GM21737 (cell line): ENCODE measurements around the gene CTRB2.
"Not testable (repeated sequence)": the region's sequence is repeated elsewhere in the genome, so short reads cannot be mapped to it uniquely, and the experiment has no call there.

Source experiments
- ATAC-seq: cut with Tn5 transposase; IDR thresholded peaks from one replicate; pipeline ENCODE4 v1.9.1; 2021; ENCODE audit warnings: mild to moderate bottlenecking, moderate library complexity; ENCODE audit not compliant: unreplicated experiment

Gene CTRB2

DNA sequence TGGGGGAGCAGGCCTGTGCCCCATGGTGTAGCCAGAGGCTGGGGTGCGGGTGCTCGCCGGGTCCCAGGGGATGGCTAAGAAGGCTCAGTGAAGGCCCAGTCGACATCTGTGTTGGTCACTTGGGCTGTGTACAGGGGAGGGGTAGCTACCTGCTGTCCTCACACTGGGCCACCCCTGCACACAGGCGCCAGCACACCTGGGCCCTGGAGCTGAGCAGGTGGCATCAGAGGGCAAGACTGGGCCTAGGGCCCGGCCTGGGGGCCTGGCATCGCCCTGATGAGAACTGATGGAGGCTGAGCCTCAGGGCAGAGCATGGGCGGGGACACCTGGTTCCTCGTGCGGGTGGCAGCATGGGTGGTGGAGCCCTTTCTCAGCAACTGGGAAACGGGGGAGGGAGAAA, 870 bp upstream of the CTRB2 start:
- ATAC-seq: no peak

DNA sequence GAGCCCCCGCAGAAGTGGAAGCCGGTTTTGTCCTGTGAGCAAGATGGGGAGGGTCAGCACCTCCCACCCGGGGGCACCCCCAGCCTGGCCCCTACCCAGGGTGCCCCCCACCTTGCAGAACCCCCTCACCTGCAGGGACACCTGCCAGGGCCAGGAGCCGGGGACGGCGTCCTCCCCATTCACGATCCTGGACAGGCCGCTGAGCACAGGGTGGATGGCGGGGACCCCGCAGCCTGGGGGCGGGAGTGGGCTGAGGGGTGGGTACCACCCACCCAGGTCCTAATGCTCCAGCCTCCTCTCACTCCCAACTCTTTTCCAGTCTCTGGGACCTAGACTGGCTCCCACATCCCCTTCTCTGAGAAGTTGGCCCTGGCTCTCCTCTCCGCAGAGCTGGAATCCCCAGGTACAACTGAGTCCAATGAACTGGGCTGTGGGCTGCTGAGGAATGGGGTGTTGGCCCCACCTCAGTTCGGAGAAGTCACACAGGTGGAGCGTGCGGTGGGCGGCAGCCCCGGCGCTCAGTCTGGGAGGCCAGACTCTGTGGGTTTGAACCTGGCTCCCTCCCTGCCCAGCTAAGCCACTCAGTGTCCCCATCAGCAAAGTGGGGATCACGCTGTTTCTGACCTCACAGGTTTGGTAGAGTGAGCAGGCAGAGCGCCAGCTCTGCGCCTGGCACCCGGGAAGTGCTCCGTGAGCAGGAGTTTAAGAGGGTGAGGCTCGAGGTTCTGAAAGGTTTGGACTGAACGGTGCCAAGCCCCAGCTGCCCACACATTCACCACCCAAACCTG, 806 bp downstream of the CTRB2 start:
- not testable (repeated sequence) for ATAC-seq

DNA sequence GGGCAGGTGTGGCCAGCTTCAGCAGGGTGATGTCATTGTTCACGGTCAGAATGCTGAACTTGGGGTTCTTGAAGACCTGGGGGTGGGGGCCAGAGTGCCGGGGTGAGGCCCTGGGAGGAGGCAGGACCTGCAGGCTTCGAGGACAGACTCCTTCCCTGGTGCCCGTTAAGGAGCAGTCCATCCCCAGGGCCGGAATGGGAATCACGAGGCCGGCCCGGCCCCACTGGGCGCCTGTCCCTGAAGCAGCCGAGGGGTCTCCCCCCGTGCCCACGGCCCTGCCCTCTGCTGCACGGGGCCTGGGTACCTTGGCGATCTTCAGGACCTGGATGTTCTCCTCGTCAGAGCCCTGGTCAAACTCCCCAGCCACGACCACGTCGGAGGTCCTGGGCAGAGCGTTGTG, 1.5 kb downstream of the CTRB2 start:
- not testable (repeated sequence) for ATAC-seq

DNA sequence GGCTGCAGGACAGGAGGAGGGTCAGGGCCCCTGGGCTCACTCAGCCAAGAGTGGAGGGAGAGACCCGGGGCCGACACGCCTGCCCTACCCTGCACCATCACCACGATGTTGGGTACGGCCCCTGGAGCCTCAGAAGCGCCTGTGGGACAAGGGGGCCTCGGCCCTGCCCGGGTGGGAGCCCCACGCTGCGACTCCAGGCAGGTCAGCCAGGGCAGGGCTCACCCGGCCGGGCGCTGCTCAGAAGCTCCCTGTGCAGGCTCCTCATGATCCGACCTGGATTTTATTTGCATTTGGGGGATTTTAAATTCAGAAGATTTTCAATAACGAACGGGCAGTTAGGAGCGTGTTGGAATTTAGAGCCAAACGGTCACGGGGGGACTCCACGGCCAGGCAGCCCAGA, 2.1 kb downstream of the CTRB2 start:
- ATAC-seq: not testable (repeated sequence)

DNA sequence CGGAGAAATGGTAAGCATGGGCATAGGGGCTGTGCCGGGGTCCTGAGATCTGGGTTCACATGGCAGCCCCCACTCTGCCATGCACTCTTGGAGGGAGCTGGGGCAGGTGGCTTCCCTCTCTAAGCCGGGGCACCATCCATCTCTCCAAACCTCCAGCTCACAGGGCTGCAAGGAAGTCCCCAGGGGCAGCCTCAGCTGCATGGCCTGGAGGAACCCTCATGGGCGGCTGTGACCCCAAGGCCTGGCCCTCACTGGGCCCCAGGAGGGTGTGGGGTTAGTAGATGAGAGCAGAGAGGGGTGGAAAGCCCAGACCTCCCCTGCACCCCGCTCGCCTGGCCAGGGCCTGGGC, 2.6 kb downstream of the CTRB2 start:
- ATAC-seq: no peak

DNA sequence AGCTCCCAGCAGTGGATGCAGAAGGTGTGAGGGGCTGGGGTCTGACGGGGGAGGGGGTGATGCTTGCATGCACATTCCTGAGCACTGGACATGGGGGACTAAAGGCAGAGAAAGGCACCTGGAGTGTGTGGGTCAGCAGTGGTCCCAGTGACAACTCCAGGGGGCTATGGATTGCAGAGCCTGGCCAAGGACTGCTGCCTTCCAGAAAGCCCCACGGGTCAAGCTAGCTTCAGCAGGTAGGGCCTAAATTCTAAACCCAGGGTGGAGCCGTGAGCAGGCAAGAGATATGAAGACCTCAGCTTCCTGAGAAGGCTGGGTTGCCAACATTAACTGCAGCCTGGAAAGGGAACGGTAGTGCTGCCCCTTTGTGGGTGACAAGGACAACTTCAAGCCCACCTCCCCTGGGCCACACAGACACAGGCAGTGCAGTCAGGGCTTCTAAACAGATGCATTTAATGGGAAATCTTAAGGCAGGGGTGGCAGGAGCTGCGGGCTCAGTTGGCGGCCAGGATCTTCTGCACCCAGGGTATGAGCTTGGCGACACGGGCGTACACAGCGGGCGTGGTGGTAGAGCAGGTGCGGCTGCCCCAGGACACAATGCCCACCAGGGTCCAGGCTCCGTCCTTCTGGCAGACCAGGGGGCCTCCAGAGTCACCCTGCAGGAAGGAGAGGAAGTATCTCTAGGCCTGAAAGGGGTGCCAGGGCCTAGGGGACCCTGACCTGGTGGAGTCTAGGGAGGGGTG, 3.1 kb downstream of the CTRB2 start:
- no peak for ATAC-seq

DNA sequence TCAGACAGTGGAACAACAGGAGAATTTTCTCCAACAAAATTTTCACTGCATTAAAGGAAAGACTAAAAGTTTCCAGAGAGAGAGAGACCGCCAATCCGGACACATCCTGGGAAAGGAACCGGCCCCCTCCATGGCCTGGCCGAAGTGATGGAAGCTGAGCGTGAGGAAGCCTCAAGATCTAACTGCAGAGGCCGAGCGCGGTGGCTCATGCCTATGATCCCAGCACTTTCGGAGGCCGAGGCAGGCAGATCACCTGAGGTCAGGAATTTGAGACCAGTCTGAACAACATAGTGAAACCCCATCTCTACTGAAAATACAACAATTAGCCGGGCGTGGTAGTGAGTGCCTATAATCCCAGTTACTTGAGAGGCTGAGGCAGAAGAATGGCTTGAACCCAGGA, 3.9 kb downstream of the CTRB2 start:
- ATAC-seq: no peak

DNA sequence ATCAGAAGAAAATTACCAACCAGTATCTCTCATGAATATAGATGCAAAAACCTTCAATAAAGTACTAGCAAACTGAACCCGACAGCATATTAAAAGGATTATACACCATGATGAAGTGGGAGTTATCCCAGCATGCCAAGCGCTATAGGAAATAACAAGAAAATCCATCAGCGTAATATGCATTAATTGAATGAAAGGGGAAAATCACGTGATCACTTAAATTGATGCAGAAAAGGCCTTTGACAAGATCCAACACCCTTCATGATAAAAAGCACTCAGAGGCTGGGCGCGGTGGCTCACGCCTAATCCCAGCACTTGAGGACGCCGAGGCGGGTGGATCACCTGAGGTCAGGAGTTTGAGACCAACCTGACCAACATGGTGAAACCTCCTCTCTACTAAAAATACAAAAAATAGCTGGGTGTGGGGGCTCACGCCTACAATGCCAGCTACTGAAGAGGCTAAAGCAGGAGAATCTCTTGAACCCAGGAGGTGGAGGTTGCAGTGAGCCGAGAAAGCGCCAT, 4.8 kb downstream of the CTRB2 start:
- ATAC-seq: no peak

DNA sequence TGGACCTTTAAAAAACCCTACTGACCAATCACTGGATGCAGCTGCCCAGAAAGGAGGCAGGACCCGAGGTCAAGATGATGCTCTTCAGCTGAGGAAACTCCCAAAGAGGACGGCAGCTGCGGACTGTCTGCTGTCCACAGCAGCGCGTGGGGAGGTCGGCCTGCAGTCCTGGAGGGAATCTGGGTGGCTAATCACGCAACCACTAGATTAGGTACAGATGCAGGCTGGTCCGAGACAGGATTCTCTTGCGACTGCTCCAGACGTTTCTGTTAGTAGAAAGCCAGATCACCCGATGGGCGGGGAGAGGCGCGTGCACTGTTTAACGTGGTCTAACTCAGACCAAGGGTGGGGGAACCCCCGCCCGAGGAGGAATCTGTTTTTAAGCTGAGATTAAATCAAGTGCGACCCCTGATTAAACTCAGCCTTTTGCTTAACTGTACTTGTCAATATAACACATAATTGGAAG, 8.8 kb downstream of the CTRB2 start:
- ATAC-seq: no peak

DNA sequence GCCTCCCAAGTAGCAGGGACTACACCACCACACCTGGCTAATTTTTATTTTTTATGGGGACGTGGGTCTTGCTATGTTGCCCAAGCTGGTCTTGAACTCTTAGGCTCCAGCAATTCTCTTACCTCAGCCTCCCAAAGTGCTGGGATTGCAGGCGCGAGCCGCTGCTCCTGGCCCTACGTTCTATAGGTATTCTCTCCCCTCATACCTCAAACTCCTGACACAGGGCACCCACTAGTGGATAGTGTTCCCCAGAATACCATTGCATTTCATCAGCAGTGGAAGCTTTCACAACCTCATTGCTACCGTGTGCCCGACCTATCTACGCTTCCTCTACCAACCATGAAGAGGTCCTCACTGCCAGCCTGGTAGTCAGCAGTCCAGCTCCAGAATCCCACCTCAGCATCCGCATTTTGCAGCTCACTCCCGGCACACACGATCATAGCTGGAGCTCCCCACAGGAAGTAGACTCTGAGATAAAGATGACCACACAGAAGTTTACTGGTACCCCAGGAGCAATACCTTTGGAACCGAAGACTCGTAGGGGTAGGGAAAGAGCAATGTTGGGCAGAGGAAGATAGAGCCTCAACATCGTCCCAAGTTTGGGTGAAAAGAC, 9.3 kb downstream of the CTRB2 start:
- ATAC-seq: no peak

DNA sequence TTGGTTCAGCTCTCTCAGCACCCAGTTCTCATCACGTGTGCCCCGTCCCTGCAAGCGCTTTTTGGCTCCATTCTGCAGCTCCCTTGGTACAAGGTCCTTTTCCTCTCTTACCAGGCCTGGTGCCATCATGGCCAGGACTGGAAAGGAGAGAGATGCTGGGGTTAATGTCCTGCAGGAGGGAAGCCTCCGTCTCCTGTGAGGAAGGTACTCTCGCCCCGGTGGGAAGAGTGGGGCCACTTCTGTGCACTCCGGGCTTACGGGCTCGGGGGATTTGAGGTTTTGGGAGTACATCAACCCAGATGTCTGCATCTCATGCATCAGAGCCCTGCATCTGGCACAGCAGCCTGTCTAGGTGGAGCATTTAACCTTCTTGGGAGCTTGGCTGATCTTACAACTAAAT, 10.1 kb downstream of the CTRB2 start:
- no peak for ATAC-seq

DNA sequence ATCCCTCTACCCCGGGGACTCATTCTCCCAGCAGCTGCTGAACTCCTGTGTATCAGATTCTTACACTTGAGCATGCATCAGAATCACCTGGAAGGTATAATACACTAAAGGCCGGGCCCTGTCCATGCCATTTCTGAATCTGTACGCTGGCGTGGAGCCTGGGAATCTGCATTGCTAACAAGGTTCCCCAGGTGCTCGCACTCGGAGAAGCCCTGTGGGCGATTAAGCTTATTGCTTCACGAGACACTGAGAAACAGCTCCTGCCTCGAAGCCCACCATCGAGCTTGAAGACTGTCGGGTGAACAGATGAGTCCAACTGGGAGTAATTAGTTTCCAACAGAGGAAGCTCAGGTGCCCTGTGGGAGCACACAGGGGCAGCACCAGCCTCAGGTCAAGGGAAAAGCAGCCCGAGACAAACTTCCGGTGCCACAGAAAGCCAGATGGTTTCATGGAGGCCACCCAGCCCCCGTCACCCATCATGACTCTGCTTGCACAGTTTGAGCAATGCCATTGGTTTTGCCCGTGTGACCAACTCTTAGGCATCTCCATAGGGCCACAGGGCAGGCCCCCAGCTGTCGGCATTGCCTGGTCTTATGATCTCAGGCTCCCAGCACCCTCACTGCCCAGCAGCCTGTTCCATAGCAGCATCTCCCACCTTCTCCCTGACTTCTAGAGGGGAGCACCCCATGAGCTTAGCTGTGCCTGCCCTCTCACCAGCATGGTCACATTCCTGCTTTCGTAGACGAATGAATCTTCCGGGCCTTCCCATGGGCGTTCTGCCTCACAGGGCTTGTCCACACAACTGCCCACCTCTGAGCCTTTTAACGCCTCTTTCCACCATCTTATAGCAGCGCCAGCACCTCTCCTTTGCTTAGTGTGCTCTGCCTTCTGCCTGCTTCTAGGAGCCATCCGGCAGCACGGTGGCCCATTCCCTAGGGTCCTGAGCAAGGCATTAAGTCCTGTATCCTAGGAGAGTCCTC, 10.9 kb downstream of the CTRB2 start:
- no peak for ATAC-seq

DNA sequence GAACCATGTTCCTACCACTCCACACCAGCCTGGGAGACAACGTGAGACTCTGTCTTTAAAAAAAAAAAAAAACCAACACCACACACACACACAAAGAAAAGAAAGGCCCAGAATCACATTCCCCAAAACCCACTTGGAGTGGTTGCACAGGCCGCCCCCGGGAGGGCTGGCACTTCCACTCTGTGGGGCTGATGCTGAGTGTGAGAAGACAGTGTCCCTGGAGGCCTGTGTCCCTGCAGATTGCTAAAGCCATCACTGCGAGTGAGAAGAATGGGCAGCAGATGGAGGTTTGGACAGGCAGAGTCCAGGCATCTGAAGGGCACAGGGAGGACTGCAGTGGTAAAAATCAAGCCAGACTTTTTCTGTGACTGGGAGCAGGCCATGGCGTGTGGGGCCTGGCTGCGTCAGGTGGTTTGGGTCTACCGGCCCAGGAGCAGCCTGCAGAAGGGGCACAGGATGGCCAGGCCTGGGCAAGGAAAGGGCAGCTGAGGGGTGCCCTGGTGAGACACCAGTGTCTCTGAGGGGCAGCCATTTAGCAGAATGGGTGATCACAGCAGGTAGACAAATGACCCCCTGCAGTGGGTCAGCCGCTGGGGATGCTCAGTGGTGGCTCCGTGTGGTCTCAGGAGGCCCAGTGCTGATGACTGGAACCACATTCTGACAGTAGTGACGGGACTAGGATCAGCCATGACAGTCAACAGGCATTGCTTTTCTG, 13.1 kb downstream of the CTRB2 start:
- ATAC-seq: no peak

DNA sequence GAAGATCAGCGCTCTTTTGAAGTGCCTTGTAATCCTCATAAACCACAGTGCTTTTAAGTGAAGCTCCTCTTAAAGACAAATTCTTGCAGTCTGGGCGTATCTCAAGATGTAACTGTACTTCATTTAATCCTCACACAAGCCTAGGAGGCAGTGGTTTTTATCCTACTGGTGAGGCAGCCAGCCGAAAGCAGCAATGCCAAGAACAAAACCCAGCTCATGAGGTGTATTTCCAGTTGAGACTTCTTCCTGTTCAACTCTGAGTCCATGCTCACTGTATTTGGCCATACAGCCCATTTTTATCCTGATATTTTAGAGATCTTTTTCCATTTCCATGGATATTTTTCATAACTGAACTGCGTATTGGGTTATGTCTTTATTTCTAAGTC, 13.7 kb downstream of the CTRB2 start:
- no peak for ATAC-seq

DNA sequence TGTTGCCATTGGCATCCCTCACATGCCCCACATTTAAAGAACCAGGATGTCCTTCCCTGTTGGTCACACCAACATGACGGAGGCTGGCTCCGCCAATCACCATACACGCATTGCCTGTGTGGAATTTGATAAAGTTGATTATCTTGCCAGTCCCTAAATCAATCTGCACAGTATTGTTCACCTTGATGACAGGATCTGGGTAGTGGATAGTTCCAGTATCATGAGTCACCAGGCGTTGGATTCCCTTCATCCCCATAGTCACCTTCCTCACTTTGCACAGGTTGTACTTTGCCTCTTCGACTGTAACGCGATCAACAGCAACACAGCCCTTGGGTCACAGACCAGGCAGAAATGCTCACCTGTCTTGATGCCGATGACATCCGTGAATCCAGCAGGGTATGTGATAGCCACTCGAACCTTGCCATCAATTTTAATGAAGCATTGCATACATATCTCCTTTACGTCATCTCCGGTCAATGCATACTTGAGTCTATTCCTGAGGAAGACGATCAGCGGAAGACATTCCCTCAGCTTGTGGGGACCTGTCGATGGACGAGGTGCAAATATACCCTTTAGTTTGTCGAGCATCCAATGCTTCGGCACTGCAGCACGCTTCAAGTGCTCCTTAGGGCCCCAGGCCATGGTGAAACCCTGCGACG, 14.2 kb downstream of the CTRB2 start:
- ATAC-seq: no peak

DNA sequence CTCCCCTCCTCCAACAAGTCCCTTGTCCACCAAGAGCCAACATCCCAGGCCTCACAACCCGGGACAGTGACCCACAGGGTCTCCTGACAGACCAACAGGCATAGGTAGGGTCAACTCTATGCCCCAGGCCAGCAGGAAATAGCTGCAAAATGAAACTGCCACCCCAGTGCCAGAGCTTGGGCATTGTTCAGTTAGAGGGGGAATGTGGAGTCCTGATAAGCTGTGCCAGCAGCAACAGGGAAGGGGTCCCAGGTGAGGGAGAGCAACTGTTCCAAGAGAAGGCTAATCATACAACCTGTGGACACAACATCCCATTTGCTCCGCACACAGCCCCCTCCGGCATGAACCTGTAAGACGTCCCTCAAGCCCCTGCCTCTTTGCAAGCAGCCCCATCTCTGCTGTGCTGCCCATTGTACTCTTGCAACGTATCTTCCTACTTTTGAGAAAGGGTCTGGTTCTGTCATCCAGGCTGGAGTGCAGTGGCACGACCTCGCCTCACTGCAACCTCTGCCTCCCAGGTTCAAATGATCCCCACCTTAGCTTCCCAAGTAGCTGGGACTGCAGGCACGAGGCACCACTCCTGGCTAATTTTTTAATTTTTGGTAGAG, 17.2 kb downstream of the CTRB2 start:
- ATAC-seq: no peak

DNA sequence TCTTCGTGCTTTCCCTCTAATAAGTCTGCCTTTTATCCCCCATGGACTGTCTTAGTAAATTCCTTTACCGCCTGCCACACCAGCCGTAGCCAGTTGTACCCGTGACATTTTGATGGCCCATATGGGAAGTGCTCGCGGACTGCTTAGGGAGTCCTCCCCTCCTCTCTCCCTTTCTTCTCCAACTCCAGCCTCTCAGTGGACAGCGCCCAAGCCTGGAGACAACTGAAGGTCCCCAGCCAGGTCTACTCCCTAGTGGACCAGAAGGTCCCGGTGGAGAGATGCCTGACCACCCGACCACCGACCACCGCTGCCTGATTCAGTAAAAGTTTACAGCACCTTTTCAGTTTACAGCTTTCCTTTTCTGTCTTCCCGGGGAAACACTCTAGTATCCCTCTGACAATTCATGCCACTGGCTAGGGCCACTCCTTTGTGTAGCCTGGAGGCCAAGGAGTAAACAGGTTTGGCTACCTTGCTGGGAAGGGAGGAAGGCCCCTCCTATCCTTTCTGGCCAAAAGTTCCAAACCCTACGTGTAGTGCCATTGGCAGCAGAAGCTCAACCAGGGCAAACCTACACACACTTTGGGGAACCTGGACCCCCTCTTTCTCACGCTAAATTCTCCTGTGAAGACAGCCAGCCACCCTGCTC, 18.0 kb downstream of the CTRB2 start:
- no peak for ATAC-seq

DNA sequence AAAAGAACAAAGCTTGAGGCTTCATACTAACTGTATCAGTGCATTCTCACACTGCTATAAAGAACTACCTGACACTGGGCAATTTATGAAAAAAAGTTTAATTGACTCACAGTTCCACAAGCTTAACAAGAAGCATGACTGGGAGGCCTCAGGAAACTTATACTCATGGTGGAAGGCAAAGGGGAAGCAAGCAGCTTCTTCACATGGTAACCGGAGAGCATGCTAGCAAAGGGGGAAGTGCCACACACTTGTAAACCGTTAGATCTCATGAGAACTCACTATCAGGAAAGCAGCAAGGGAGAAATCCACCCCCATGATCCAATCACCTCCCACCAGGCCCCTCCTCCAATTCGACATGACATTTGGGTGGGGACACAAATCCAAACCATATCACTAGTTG, 25.3 kb downstream of the CTRB2 start:
- ATAC-seq: no peak

DNA sequence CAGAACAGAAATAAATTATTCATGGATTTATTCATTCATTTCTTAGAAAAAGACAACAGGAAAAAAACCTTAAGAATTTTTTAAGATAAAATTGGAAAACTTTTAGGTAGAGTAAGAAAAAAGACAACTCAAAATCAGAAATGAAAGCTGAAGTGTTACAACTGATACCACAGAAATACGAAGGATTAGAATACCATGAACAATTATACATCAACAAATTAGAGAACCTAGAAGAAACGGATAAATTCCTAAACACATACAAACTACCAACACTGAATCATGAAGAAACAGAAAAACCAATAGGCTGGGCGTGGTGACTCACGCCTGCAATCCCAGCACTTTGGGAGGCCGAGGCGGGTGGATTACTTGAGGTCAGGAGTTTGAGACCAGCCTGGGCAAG, 27.8 kb downstream of the CTRB2 start:
- no peak for ATAC-seq
